Liver (tissue), 9 donors: ENCODE measurements around the gene OR10P1. TPM values are rescaled to one million over a fixed set of nuclear protein-coding genes. Genes with fewer than 3 reads are reported as not detected.

Source experiments
- DNase-seq: peaks from one replicate; pipeline ENCODE4 v3.0.0-alpha.2; 2017; ENCODE audit warnings: low spot score
- H3K27ac ChIP-seq, 2 donors: one replicate each; pipeline ENCODE4 v1.7.0; 2013; ENCODE audit warnings: inconsistent platforms in 2 of 2, low read length in 2 of 2, control low read depth in 1 of 2, low read depth in 1 of 2, mild to moderate bottlenecking in 1 of 2
- H3K27me3 ChIP-seq, 4 donors: one replicate each; pipeline versions ENCODE4 v1.6.1 to v1.7.0; 2013; ENCODE audit warnings: low read length in 3 of 4, inconsistent platforms in 1 of 4, mild to moderate bottlenecking in 1 of 4, moderate library complexity in 1 of 4; ENCODE audit not compliant: control insufficient read depth in 4 of 4, insufficient read depth in 4 of 4
- H3K36me3 ChIP-seq, 4 donors: one replicate each; pipeline versions ENCODE4 v1.6.1 to v1.7.0; 2013; ENCODE audit warnings: low read length in 3 of 4, mild to moderate bottlenecking in 3 of 4, low read depth in 1 of 4, moderate library complexity in 1 of 4; ENCODE audit not compliant: control insufficient read depth in 4 of 4, insufficient read depth in 3 of 4
- H3K4me1 ChIP-seq, 4 donors: one replicate each; pipeline versions ENCODE4 v1.6.1 to v1.7.0; 2013; ENCODE audit warnings: low read length in 3 of 4, mild to moderate bottlenecking in 3 of 4, moderate library complexity in 1 of 4; ENCODE audit not compliant: control insufficient read depth in 4 of 4, insufficient read depth in 4 of 4
- H3K4me3 ChIP-seq, 3 donors: one replicate each; pipeline versions ENCODE4 v1.6.1 to v1.7.0; 2013; ENCODE audit warnings: low read length in 3 of 3, control low read depth in 1 of 3, low read depth in 1 of 3, mild to moderate bottlenecking in 1 of 3
- H3K9ac ChIP-seq, 2 donors: one replicate each; pipeline ENCODE4 v1.7.0; 2013; ENCODE audit warnings: low read length in 2 of 2, mild to moderate bottlenecking in 2 of 2, moderate library complexity in 2 of 2, control low read depth in 1 of 2, low read depth in 1 of 2
- H3K9me3 ChIP-seq, 4 donors: one replicate each; pipeline versions ENCODE4 v1.6.1 to v1.7.0; 2013; ENCODE audit warnings: low read length in 3 of 4; ENCODE audit not compliant: control insufficient read depth in 4 of 4
- ATF3 ChIP-seq: IDR thresholded peaks from 2 replicates; pipeline ENCODE4 v1.6.1; 2016; ENCODE audit warnings: antibody characterized with exemption
- CTCF ChIP-seq: fragments of 150-350 bp; IDR thresholded peaks from 2 replicates; pipeline ENCODE4 v1.5.1; 2017; ENCODE audit warnings: improper control_type of control experiment, low read depth, low read length; ENCODE audit not compliant: missing input control
- EGR1 ChIP-seq, 2 donors: IDR thresholded peaks; 2 replicates each; pipeline ENCODE4 v1.6.1; 2016 to 2018; ENCODE audit warnings: antibody characterized with exemption in 2 of 2, low read depth in 2 of 2
- FOXA1 ChIP-seq: IDR thresholded peaks from 2 replicates; pipeline ENCODE4 v1.6.1; 2016; ENCODE audit warnings: antibody characterized with exemption
- FOXA2 ChIP-seq: IDR thresholded peaks from 2 replicates; pipeline ENCODE4 v1.6.1; 2016; ENCODE audit warnings: antibody characterized with exemption
- GABPA ChIP-seq, 2 donors: IDR thresholded peaks in 1 of 2; conservative IDR thresholded peaks in 1 of 2; 2 replicates each; pipeline ENCODE4 v1.6.1; 2016; ENCODE audit warnings: antibody characterized with exemption in 2 of 2, mild to moderate bottlenecking in 1 of 2, moderate library complexity in 1 of 2
- HNF4A ChIP-seq, 2 donors: conservative IDR thresholded peaks; 2 replicates each; pipeline ENCODE4 v1.6.1; 2016; ENCODE audit warnings: antibody characterized with exemption in 2 of 2, mild to moderate bottlenecking in 2 of 2
- HNF4G ChIP-seq: IDR thresholded peaks from 2 replicates; pipeline ENCODE4 v1.6.1; 2016; ENCODE audit warnings: antibody characterized with exemption
- JUND ChIP-seq, 2 donors: IDR thresholded peaks; 2 replicates each; pipeline ENCODE4 v1.6.1; 2016; ENCODE audit warnings: antibody characterized with exemption in 2 of 2
- MAX ChIP-seq: IDR thresholded peaks from 2 replicates; pipeline ENCODE4 v1.6.1; 2016; ENCODE audit warnings: antibody characterized with exemption
- NR2F2 ChIP-seq: IDR thresholded peaks from 2 replicates; pipeline ENCODE4 v1.6.1; 2016; ENCODE audit warnings: antibody characterized with exemption
- RAD21 ChIP-seq, 2 donors: IDR thresholded peaks; 2 replicates each; pipeline ENCODE4 v1.6.1; 2016; ENCODE audit warnings: antibody characterized with exemption in 2 of 2, mild to moderate bottlenecking in 2 of 2
- REST ChIP-seq: IDR thresholded peaks from 2 replicates; pipeline ENCODE4 v1.6.1; 2016; ENCODE audit warnings: antibody characterized with exemption, mild to moderate bottlenecking
- RXRA ChIP-seq, 2 donors: IDR thresholded peaks; 2 replicates each; pipeline ENCODE4 v1.6.1; 2017 to 2018; ENCODE audit warnings: antibody characterized with exemption in 2 of 2, mild to moderate bottlenecking in 1 of 2
- SP1 ChIP-seq: IDR thresholded peaks from 2 replicates; pipeline ENCODE4 v1.6.1; 2018; ENCODE audit warnings: antibody characterized with exemption, mild to moderate bottlenecking
- TAF1 ChIP-seq: conservative IDR thresholded peaks from 2 replicates; pipeline ENCODE4 v1.6.1; 2016; ENCODE audit warnings: antibody characterized with exemption, mild to moderate bottlenecking
- YY1 ChIP-seq: IDR thresholded peaks from 2 replicates; pipeline ENCODE4 v1.6.1; 2016; ENCODE audit warnings: antibody characterized with exemption, mild to moderate bottlenecking
- ZBTB33 ChIP-seq: IDR thresholded peaks from 2 replicates; pipeline ENCODE4 v1.6.1; 2016; ENCODE audit warnings: antibody characterized with exemption
- WGBS: extraction: QIAGEN DNeasy Blood & Tissue Kit; methylation state at CpG from one replicate; pipeline ENCODE4 v1.1.7; 2013; 5-methylcytosine and 5-hydroxymethylcytosine counted together
- polyA plus RNA-seq, 2 donors: library from polyadenylated mRNA; stranded (reverse) in 1 of 2; unstranded in 1 of 2; fragments of 200-250 nt in 1 of 2; fragments of >200 nt in 1 of 2; fragmentation: Nextera tagmentation in 1 of 2; extraction: Ambion mirVana in 1 of 2; gene quantifications; one replicate each; pipeline versions ENCODE4 v1.2.1 to v1.2.3, GENCODE V29; 2013 to 2015
- total RNA-seq, 2 donors: library from RNA; depleted of rRNA; stranded (reverse); fragments of >200 nt; gene quantifications; one replicate each; pipeline ENCODE4 v1.2.3, GENCODE V29; 2014
- donor health status: healthy.
- donor health status: healthy.
- donor health status: healthy.
- donor health status: healthy.
- donor health status: healthy.

The OR10P1 gene
- total and polyA plus RNA-seq, 4 donors: not detected

- no peak for TF ChIP-seq FOXA1
- no peak for TF ChIP-seq CTCF
- no peak for TF ChIP-seq EGR1 (IDR thresholded peaks at IDR 0.05; ENCODE audit: low read depth in 2 of 2)
- no peak for TF ChIP-seq FOXA2
- no peak for TF ChIP-seq RAD21 (IDR thresholded peaks at IDR 0.05)
- TF ChIP-seq GABPA (IDR thresholded peaks at IDR 0.05 in 1 of 2, conservative IDR thresholded peaks at IDR 0.05 in 1 of 2): no peak
- TF ChIP-seq REST: no peak
- TF ChIP-seq ATF3: no peak
- no peak for TF ChIP-seq NR2F2
- TF ChIP-seq HNF4A (conservative IDR thresholded peaks at IDR 0.05): no peak
- TF ChIP-seq HNF4G: no peak
- no peak for TF ChIP-seq SP1
- TF ChIP-seq TAF1: no peak
- no peak for TF ChIP-seq YY1
- no peak for TF ChIP-seq JUND (IDR thresholded peaks at IDR 0.05)
- TF ChIP-seq ZBTB33: no peak
- TF ChIP-seq RXRA (IDR thresholded peaks at IDR 0.05): no peak
- TF ChIP-seq MAX: no peak
- H3K9ac ChIP-seq: no peak overlapping the region
- H3K27me3 ChIP-seq: no peaks in the 10 kb centered on the region
- peaks cover 0 to 9% (median 5%) of the 10 kb centered on the region in 4 donors for H3K4me1 ChIP-seq
- no peak overlapping the region for H3K27ac ChIP-seq
- 63% methylated on average over 3 of the region's 3 CpGs for WGBS
- DNase-seq: no peak
- H3K9me3 ChIP-seq: no peaks in the 10 kb centered on the region
- H3K4me3 ChIP-seq: no peak overlapping the region
- H3K36me3 ChIP-seq: no peaks in the 10 kb centered on the region
Observed at GRCh38 chr12:55653031-55653430, 16.3 kb downstream of the OR10P1 start.
